A549 (cell line): ENCODE measurements around the gene ACO2. TPM values are rescaled to one million over a fixed set of nuclear protein-coding genes. Genes with fewer than 3 reads are reported as not detected.

Source experiments
- ATAC-seq, 2 experiments: fragments of 200-7000 bp in 1 of 2; fragments of >200 bp in 1 of 2; cut with Nextera tagmentation in 1 of 2; cut with Tn5 transposase in 1 of 2; 3 replicates each; pipeline versions ENCODE4 v1.8.0 to v1.9.1; 2018 to 2020; ENCODE audit warnings: mild to moderate bottlenecking in 1 of 2, moderate library complexity in 1 of 2
- CTCF ChIA-PET: fragments of 300-600 bp; sonication (Branson Sonifier 250); formaldehyde crosslinking; extraction: SDS; loops from one replicate; lab custom pipeline; 2021; ENCODE audit warnings: antibody characterized with exemption, inconsistent platforms; lab: Yijun Ruan, JAX
- POLR2A ChIA-PET: fragments of 350-600 bp; formaldehyde crosslinking; extraction: SDS; loops from one replicate; lab custom pipeline; 2021; ENCODE audit warnings: antibody characterized with exemption, inconsistent platforms; lab: Yijun Ruan, JAX
- DNase-seq, 2 experiments: peaks; one replicate each; pipeline versions ENCODE4 v3.0.0 to v3.0.0-alpha.2; 2011 to 2016; ENCODE audit warnings: low read depth in 1 of 2, low spot score in 1 of 2
- FAIRE-seq: peaks from 2 replicates; lab custom pipeline; 2011; peaks lifted over from hg19 to GRCh38; lab: Jason Lieb, UNC
- H3K27ac ChIP-seq, 2 experiments: fragments of >200 bp; sonication (Bioruptor Twin); formaldehyde crosslinking; 3 replicates each; pipeline ENCODE4 v1.5.1; 2016 to 2017
- H3K4me1 ChIP-seq: fragments of >200 bp; sonication (Bioruptor Twin); formaldehyde crosslinking; 3 replicates; pipeline ENCODE4 v1.6.1; 2016
- H3K4me2 ChIP-seq: fragments of >200 bp; sonication (Bioruptor Twin); formaldehyde crosslinking; 3 replicates; pipeline ENCODE4 v1.6.1; 2016
- H3K4me3 ChIP-seq: fragments of >200 bp; sonication (Bioruptor Twin); formaldehyde crosslinking; 3 replicates; pipeline ENCODE4 v1.5.1; 2016
- H3K9me3 ChIP-seq: fragments of >200 bp; sonication (Bioruptor Twin); formaldehyde crosslinking; 3 replicates; pipeline ENCODE4 v1.6.1; 2016
- CBX2 ChIP-seq: fragments of 200-600 bp; sonication (generic); IDR thresholded peaks from 2 replicates; pipeline ENCODE4 v1.6.1; 2016; ENCODE audit warnings: low read depth, mild to moderate bottlenecking, borderline replicate concordance
- CHD2 ChIP-seq: fragments of 150-350 bp; IDR thresholded peaks from 2 replicates; pipeline ENCODE4 v1.6.1; 2014; ENCODE audit warnings: low read length; ENCODE audit not compliant: partially characterized antibody
- EHF ChIP-seq: fragments of 250-450 bp; sonication (Bioruptor Pico); IDR thresholded peaks from 2 replicates; pipeline ENCODE4 v1.5.0; 2020; ENCODE audit warnings: mild to moderate bottlenecking
- ELK1 ChIP-seq: fragments of 150-350 bp; IDR thresholded peaks from 2 replicates; pipeline ENCODE4 v1.6.1; 2014; ENCODE audit warnings: low read depth, mild to moderate bottlenecking, low read length
- EP300 ChIP-seq, 2 experiments: fragments of >200 bp; sonication (Bioruptor Twin); formaldehyde crosslinking; IDR thresholded peaks; 2 replicates in 1 of 2; 3 replicates in 1 of 2; pipeline ENCODE4 v1.6.1; 2016 to 2017
- FOSL2 ChIP-seq, 2 experiments: fragments of 450-650 bp in 1 of 2; fragments of >200 bp in 1 of 2; sonication (Bioruptor Twin) in 1 of 2; formaldehyde crosslinking; IDR thresholded peaks; 2 replicates each; pipeline versions ENCODE4 v1.5.0 to v1.6.1; 2016 to 2020; ENCODE audit warnings: mild to moderate bottlenecking in 1 of 2, moderate library complexity in 1 of 2
- FOXS1 ChIP-seq: fragments of 250-450 bp; sonication (Bioruptor Pico); IDR thresholded peaks from 2 replicates; pipeline ENCODE4 v1.5.0; 2020; ENCODE audit warnings: mild to moderate bottlenecking, moderate library complexity
- GATA3 ChIP-seq: IDR thresholded peaks from 2 replicates; pipeline ENCODE4 v1.6.1; 2012; ENCODE audit warnings: borderline replicate concordance
- HEYL ChIP-seq: fragments of 250-450 bp; sonication (Bioruptor Pico); IDR thresholded peaks from 2 replicates; pipeline ENCODE4 v1.8.0; 2021; ENCODE audit warnings: mild to moderate bottlenecking, moderate library complexity
- HOXA7 ChIP-seq: fragments of 250-450 bp; sonication (Bioruptor Pico); IDR thresholded peaks from 2 replicates; pipeline ENCODE4 v1.5.0; 2020; ENCODE audit warnings: mild to moderate bottlenecking, moderate library complexity
- JUN ChIP-seq, 2 experiments: fragments of >200 bp; sonication (Bioruptor Twin); formaldehyde crosslinking; IDR thresholded peaks; 2 replicates in 1 of 2; 3 replicates in 1 of 2; pipeline ENCODE4 v1.6.1; 2016 to 2017
- KDM5A ChIP-seq: fragments of 200-600 bp; sonication (generic); IDR thresholded peaks from 2 replicates; pipeline ENCODE4 v1.6.1; 2016; ENCODE audit warnings: antibody characterized with exemption, mild to moderate bottlenecking
- MAFK ChIP-seq: fragments of 450-650 bp; IDR thresholded peaks from 2 replicates; pipeline ENCODE4 v1.6.1; 2014; ENCODE audit not compliant: partially characterized antibody
- NR3C1 ChIP-seq: fragments of >200 bp; sonication (Bioruptor Twin); formaldehyde crosslinking; IDR thresholded peaks from 3 replicates; pipeline ENCODE4 v1.6.1; 2017
- POLR2A ChIP-seq: IDR thresholded peaks from 2 replicates; pipeline ENCODE4 v1.6.1; 2012; ENCODE audit warnings: mild to moderate bottlenecking, low read length
- RAD21 ChIP-seq, 2 experiments: fragments of >200 bp in 1 of 2; sonication (Bioruptor Twin) in 1 of 2; formaldehyde crosslinking in 1 of 2; IDR thresholded peaks in 1 of 2; conservative IDR thresholded peaks in 1 of 2; 2 replicates in 1 of 2; 3 replicates in 1 of 2; pipeline ENCODE4 v1.6.1; 2012 to 2018; ENCODE audit warnings: inconsistent platforms in 1 of 2
- RARB ChIP-seq: fragments of 250-450 bp; sonication (Bioruptor Pico); IDR thresholded peaks from 2 replicates; pipeline ENCODE4 v1.8.0; 2021; ENCODE audit warnings: mild to moderate bottlenecking, moderate library complexity
- RCOR1 ChIP-seq: fragments of 150-350 bp; IDR thresholded peaks from 2 replicates; pipeline ENCODE4 v1.6.1; 2014; ENCODE audit warnings: antibody characterized with exemption, low read length, low read depth
- USF2 ChIP-seq: fragments of 450-650 bp; IDR thresholded peaks from 2 replicates; pipeline ENCODE4 v1.6.1; 2014; ENCODE audit warnings: antibody characterized with exemption
- ZNF302 ChIP-seq: fragments of 250-450 bp; sonication (Bioruptor Pico); IDR thresholded peaks from 2 replicates; pipeline ENCODE4 v1.9.0; 2021; ENCODE audit warnings: inconsistent platforms, mild to moderate bottlenecking, moderate library complexity
- WGBS: methylation state at CpG from one replicate; pipeline ENCODE4 v1.1.6; 2017; ENCODE audit errors: missing lambda C conversion rate; 5-methylcytosine and 5-hydroxymethylcytosine counted together
- polyA plus RNA-seq, 4 experiments: library from polyadenylated mRNA; depleted of rRNA in 3 of 4; stranded (reverse); fragments of >200 nt; fragmentation: RNase III in 1 of 4; extraction: RNeasy Plus Mini Kit Qiagen cat#74134 plus additional on column Dnase treatment in 1 of 4; gene quantifications; 2 replicates in 3 of 4; 3 replicates in 1 of 4; pipeline ENCODE4 v1.2.3, GENCODE V29; 2011 to 2017
- TF ChIP-seq, protein P1 (sequence below): fragments of >200 bp; sonication (Bioruptor Twin); formaldehyde crosslinking; IDR thresholded peaks from 3 replicates; pipeline ENCODE4 v1.5.1; 2016
- TF ChIP-seq, protein P2 (sequence below): IDR thresholded peaks from 2 replicates; pipeline ENCODE4 v1.6.1; 2012
- TF ChIP-seq, protein P3 (sequence below): fragments of >200 bp; sonication (Bioruptor Twin); formaldehyde crosslinking; IDR thresholded peaks from 3 replicates; pipeline ENCODE4 v1.6.1; 2016

ACO2 gene
- polyA plus RNA-seq, 2 of the 4 experiments (the other 2 are of a cell fraction): 30.7 to 43.7 TPM

- TF ChIP-seq FOXS1: no peak
Measured at GRCh38 chr22:41481925-41482318, 13.0 kb downstream of the ACO2 start (continued).

- no peak overlapping the region for H3K27ac ChIP-seq
- H3K4me1 ChIP-seq: no peaks in the 10 kb centered on the region; the same call in 2 of the 3 replicates
- TF ChIP-seq FOSL2 (IDR thresholded peaks at IDR 0.05) (no peak), FOSL2 (CRISPR knock-in tag; IDR thresholded peaks at IDR 0.05) (no peak), CHD2 (no peak), CBX2 (no peak), EP300 (IDR thresholded peaks at IDR 0.05) (no peak), MAFK (no peak), KDM5A (no peak), NR3C1 (no peak), USF2 (no peak), HEYL (CRISPR knock-in tag) (no peak), RCOR1 (no peak), ELK1 (no peak)
- TF ChIP-seq, protein P1, sequence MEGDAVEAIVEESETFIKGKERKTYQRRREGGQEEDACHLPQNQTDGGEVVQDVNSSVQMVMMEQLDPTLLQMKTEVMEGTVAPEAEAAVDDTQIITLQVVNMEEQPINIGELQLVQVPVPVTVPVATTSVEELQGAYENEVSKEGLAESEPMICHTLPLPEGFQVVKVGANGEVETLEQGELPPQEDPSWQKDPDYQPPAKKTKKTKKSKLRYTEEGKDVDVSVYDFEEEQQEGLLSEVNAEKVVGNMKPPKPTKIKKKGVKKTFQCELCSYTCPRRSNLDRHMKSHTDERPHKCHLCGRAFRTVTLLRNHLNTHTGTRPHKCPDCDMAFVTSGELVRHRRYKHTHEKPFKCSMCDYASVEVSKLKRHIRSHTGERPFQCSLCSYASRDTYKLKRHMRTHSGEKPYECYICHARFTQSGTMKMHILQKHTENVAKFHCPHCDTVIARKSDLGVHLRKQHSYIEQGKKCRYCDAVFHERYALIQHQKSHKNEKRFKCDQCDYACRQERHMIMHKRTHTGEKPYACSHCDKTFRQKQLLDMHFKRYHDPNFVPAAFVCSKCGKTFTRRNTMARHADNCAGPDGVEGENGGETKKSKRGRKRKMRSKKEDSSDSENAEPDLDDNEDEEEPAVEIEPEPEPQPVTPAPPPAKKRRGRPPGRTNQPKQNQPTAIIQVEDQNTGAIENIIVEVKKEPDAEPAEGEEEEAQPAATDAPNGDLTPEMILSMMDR: no peak
- TF ChIP-seq, all 56 proteins: peak for 0
- POLR2A ChIA-PET: no interaction called here
- CTCF ChIA-PET: interaction anchor here (5.0 kb wide), 1 partner anchor 35 kb away, joined by 25 read pairs; no protein-coding TSS in a partner anchor
- Histone ChIP-seq H3K9me3 (no peaks in the 10 kb centered on the region), H3K4me2 (no peak overlapping the region), H3K4me3 (no peak overlapping the region)
- ATAC-seq (no peak), DNase-seq (no peak), FAIRE-seq (no peak)
- WGBS: 86% methylated on average over 1 of the region's 2 CpGs
Measured at GRCh38 chr22:41482319-41482935, 13.5 kb downstream of the ACO2 start.

DNA sequence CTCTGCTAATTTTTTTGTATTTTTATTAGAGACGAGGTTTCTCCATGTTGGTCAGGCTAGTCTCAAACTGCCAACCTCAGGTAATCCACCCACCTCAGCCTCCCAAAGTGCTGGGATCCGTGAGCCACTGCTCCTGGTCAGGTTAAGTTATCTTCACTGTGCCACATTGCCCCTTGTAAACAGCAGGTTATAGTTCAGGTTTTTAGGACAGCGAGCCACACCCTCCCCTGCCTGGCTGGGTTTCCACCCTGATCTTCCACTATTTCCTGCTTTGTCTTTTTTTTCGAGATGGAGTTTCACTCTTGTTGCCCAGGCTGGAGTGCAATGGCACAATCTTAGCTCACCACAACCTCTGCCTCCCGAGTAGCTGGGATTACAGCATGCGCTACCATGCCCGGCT is 16.1 kb downstream of the ACO2 start:
- POLR2A ChIA-PET: no interaction called here
- DNase-seq: no peak
- 87% methylated on average over 7 of the region's 7 CpGs for WGBS
- no peak overlapping the region for H3K4me2 ChIP-seq
- no peaks in the 10 kb centered on the region for H3K9me3 ChIP-seq
- no peak overlapping the region for H3K27ac ChIP-seq
- H3K4me3 ChIP-seq: no peak overlapping the region
- CTCF ChIA-PET: interaction anchor here (0.6 to 1.6 kb wide), 2 partner anchors 33 to 81 kb away, joined by 3 to 7 read pairs; no protein-coding TSS in a partner anchor
- FAIRE-seq: no peak
- ATAC-seq: no peak
- H3K4me1 ChIP-seq: no peaks in the 10 kb centered on the region; the same call in 2 of the 3 replicates
- TF ChIP-seq, protein P2, sequence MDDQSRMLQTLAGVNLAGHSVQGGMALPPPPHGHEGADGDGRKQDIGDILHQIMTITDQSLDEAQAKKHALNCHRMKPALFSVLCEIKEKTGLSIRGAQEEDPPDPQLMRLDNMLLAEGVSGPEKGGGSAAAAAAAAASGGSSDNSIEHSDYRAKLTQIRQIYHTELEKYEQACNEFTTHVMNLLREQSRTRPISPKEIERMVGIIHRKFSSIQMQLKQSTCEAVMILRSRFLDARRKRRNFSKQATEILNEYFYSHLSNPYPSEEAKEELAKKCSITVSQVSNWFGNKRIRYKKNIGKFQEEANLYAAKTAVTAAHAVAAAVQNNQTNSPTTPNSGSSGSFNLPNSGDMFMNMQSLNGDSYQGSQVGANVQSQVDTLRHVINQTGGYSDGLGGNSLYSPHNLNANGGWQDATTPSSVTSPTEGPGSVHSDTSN: no peak
- no peak for TF ChIP-seq MAFK
- no peak for TF ChIP-seq POLR2A
- no peak for TF ChIP-seq ELK1
- no peak for TF ChIP-seq RAD21 (conservative IDR thresholded peaks at IDR 0.05 in 1 of 2, IDR thresholded peaks at IDR 0.05 in 1 of 2)
- no peak for TF ChIP-seq USF2
- TF ChIP-seq EHF (CRISPR knock-in tag): no peak
- TF ChIP-seq JUN (IDR thresholded peaks at IDR 0.05): no peak
- no peak for TF ChIP-seq RARB (CRISPR knock-in tag)
- no peak for TF ChIP-seq GATA3
- TF ChIP-seq HOXA7 (CRISPR knock-in tag): no peak
- TF ChIP-seq ZNF302: no peak
- TF ChIP-seq, protein P3, sequence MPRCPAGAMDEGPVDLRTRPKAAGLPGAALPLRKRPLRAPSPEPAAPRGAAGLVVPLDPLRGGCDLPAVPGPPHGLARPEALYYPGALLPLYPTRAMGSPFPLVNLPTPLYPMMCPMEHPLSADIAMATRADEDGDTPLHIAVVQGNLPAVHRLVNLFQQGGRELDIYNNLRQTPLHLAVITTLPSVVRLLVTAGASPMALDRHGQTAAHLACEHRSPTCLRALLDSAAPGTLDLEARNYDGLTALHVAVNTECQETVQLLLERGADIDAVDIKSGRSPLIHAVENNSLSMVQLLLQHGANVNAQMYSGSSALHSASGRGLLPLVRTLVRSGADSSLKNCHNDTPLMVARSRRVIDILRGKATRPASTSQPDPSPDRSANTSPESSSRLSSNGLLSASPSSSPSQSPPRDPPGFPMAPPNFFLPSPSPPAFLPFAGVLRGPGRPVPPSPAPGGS: no peak
